Muscle of leg (tissue), 11 donors: ENCODE measurements around the gene GARS1. TPM values are rescaled to one million over a fixed set of nuclear protein-coding genes. Genes with fewer than 3 reads are reported as not detected.

ENCODE experiments used
- DNase-seq: peaks from one replicate; pipeline ENCODE4 v3.0.0; 2013
- H3K27ac ChIP-seq: one replicate; pipeline ENCODE4 v1.5.1; 2013; ENCODE audit warnings: mild to moderate bottlenecking, low read length, control low read depth
- H3K27me3 ChIP-seq: one replicate; pipeline ENCODE4 v1.6.1; 2013; ENCODE audit warnings: low read length; ENCODE audit not compliant: control insufficient read depth, insufficient read depth
- H3K36me3 ChIP-seq: one replicate; pipeline ENCODE4 v1.6.1; 2013; ENCODE audit warnings: low read length; ENCODE audit not compliant: control insufficient read depth, insufficient read depth
- H3K4me1 ChIP-seq: one replicate; pipeline ENCODE4 v1.6.1; 2013; ENCODE audit warnings: low read length; ENCODE audit not compliant: control insufficient read depth, insufficient read depth
- H3K4me3 ChIP-seq: one replicate; pipeline ENCODE4 v1.5.1; 2013; ENCODE audit warnings: low read length, control low read depth
- H3K9me3 ChIP-seq: replicated peaks from 2 replicates; pipeline ENCODE4 v1.6.1; 2013; ENCODE audit warnings: low read depth, low read length; ENCODE audit not compliant: control insufficient read depth
- WGBS: methylation state at CpG from one replicate; pipeline ENCODE4 v1.1.5; 2013; ENCODE audit warnings: missing lambda C conversion rate; ENCODE audit not compliant: insufficient coverage; 5-methylcytosine and 5-hydroxymethylcytosine counted together
- polyA plus RNA-seq, 8 donors: library from polyadenylated mRNA; unstranded; fragments of 120-200 nt; gene quantifications; one replicate each; pipeline versions ENCODE4 v1.2.1 to v1.2.3, GENCODE V29; 2013; ENCODE audit warnings: inconsistent platforms in 1 of 8, low replicate concordance in 1 of 8; ENCODE audit not compliant: insufficient read length in 8 of 8, insufficient read depth in 1 of 8
- total RNA-seq: library from RNA; stranded (reverse); fragments of 120-200 nt; gene quantifications from one replicate; pipeline ENCODE4 v1.2.4, GENCODE V29; 2013

Gene GARS1
- total and polyA plus RNA-seq, 9 donors, result 45.8 to 75.9 (median 64.5) TPM

GRCh38 chr7:30595436-30596013, 847 bp downstream of the GARS1 start:
- Histone ChIP-seq H3K27me3 (no peaks in the 10 kb centered on the region), H3K4me1 (peaks cover 9% of the 10 kb centered on the region), H3K4me3 (peak overlapping the region; percentile 95), H3K27ac (peak overlapping the region; percentile 95), H3K36me3 (peaks cover 6% of the 10 kb centered on the region), H3K9me3 (no peaks in the 10 kb centered on the region)
- DNase-seq, result peak; percentile 52
- 4% methylated on average over 7 of the region's 13 CpGs for WGBS

GRCh38 chr7:30596014-30596641, 1.4 kb downstream of the GARS1 start:
- 6% methylated on average over 8 of the region's 14 CpGs for WGBS

GRCh38 chr7:30596721-30597120, 2.0 kb downstream of the GARS1 start:
- no peak for DNase-seq
- H3K27ac ChIP-seq, result no peak overlapping the region
- peaks cover 9% of the 10 kb centered on the region for H3K36me3 ChIP-seq
- 50% methylated on average over 2 of the region's 3 CpGs for WGBS
- H3K9me3 ChIP-seq, result no peaks in the 10 kb centered on the region
- peaks cover 9% of the 10 kb centered on the region for H3K4me1 ChIP-seq
- H3K27me3 ChIP-seq, result no peaks in the 10 kb centered on the region
- H3K4me3 ChIP-seq, result no peak overlapping the region

More at GRCh38 chr7:30596014-30596641, 1.4 kb downstream of the GARS1 start:
- peak overlapping the region; percentile 95 for H3K27ac ChIP-seq
- no peaks in the 10 kb centered on the region for H3K27me3 ChIP-seq
- DNase-seq, result peak; percentile 45
- no peaks in the 10 kb centered on the region for H3K9me3 ChIP-seq
- peaks cover 9% of the 10 kb centered on the region for H3K4me1 ChIP-seq
- peaks cover 9% of the 10 kb centered on the region for H3K36me3 ChIP-seq
- peak overlapping the region; percentile 95 for H3K4me3 ChIP-seq

GRCh38 chr7:30598121-30598876, 3.6 kb downstream of the GARS1 start:
- Histone ChIP-seq H3K27me3 (no peaks in the 10 kb centered on the region), H3K4me3 (no peak overlapping the region), H3K27ac (no peak overlapping the region), H3K9me3 (no peaks in the 10 kb centered on the region), H3K36me3 (peaks cover 12% of the 10 kb centered on the region), H3K4me1 (peaks cover 9% of the 10 kb centered on the region)
- 100% methylated on average over 2 of the region's 13 CpGs for WGBS
- DNase-seq, result no peak

- Histone ChIP-seq H3K36me3 (peaks cover 25% of the 10 kb centered on the region), H3K4me1 (no peaks in the 10 kb centered on the region)
Observed at GRCh38 chr7:30604901-30605300, 10.2 kb downstream of the GARS1 start.

GRCh38 chr7:30605832-30606231, 11.2 kb downstream of the GARS1 start:
- no peaks in the 10 kb centered on the region for H3K9me3 ChIP-seq
- no peak for DNase-seq
- H3K27me3 ChIP-seq, result no peaks in the 10 kb centered on the region
- no peak overlapping the region for H3K27ac ChIP-seq
- no peak overlapping the region for H3K4me3 ChIP-seq
- WGBS, result no CpG with 5 or more reads among the region's 3 CpGs
- H3K36me3 ChIP-seq, result peaks cover 21% of the 10 kb centered on the region
- no peaks in the 10 kb centered on the region for H3K4me1 ChIP-seq

More at GRCh38 chr7:30604901-30605300, 10.2 kb downstream of the GARS1 start:
- H3K4me3 ChIP-seq, result no peak overlapping the region
- WGBS, result 83% methylated on average over 1 of the region's 3 CpGs
- no peaks in the 10 kb centered on the region for H3K27me3 ChIP-seq
- H3K9me3 ChIP-seq, result no peaks in the 10 kb centered on the region
- H3K27ac ChIP-seq, result no peak overlapping the region
- DNase-seq, result no peak

GRCh38 chr7:30612658-30613265, 18.1 kb downstream of the GARS1 start:
- WGBS, result 82% methylated on average over 3 of the region's 6 CpGs
- Histone ChIP-seq H3K4me1 (no peaks in the 10 kb centered on the region), H3K27me3 (no peaks in the 10 kb centered on the region), H3K4me3 (no peak overlapping the region), H3K36me3 (peaks cover 26% of the 10 kb centered on the region), H3K27ac (no peak overlapping the region), H3K9me3 (no peaks in the 10 kb centered on the region)
- DNase-seq, result no peak

GRCh38 chr7:30613366-30614325, 19.0 kb downstream of the GARS1 start:
- no peaks in the 10 kb centered on the region for H3K9me3 ChIP-seq
- H3K36me3 ChIP-seq, result peaks cover 30% of the 10 kb centered on the region
- H3K27ac ChIP-seq, result no peak overlapping the region
- no peak for DNase-seq
- H3K4me1 ChIP-seq, result no peaks in the 10 kb centered on the region
- no peaks in the 10 kb centered on the region for H3K27me3 ChIP-seq
- no peak overlapping the region for H3K4me3 ChIP-seq
- WGBS, result 100% methylated on average over 3 of the region's 4 CpGs

- H3K4me1 ChIP-seq, result no peaks in the 10 kb centered on the region
- H3K4me3 ChIP-seq, result no peak overlapping the region
- peaks cover 36% of the 10 kb centered on the region for H3K36me3 ChIP-seq
- no peak overlapping the region for H3K27ac ChIP-seq
- no peak for DNase-seq
- H3K9me3 ChIP-seq, result no peaks in the 10 kb centered on the region
- no peaks in the 10 kb centered on the region for H3K27me3 ChIP-seq
- 100% methylated on average over 1 of the region's 4 CpGs for WGBS
Observed at GRCh38 chr7:30616318-30616717, 21.6 kb downstream of the GARS1 start.
